ENCODE measurements around the gene FAM81A. TPM values are rescaled to one million over a fixed set of nuclear protein-coding genes. Genes with fewer than 3 reads are reported as not detected.

The FAM81A gene
- total RNA-seq, 4 donors from 2014 or later, result 0.27 to 14.3 (median 2.4) TPM

- Histone ChIP-seq H3K36me3 (no peaks in the 10 kb centered on the region), H3K4me1 (peaks cover 0 to 20% of the 10 kb centered on the region in 2 donors), H3K27ac (peak overlapping the region in 1 of 3 donors; percentile 47), H3K27me3 (no peaks in the 10 kb centered on the region), H3K4me3 (replicated peaks in 1 of 3) (no peak overlapping the region), H3K9me3 (no peaks in the 10 kb centered on the region)
- no peak for TF ChIP-seq CTCF (IDR thresholded peaks at IDR 0.05)
- no peak for TF ChIP-seq POLR2A (IDR thresholded peaks at IDR 0.05)
- intact Hi-C loops (cut with DNase I), result no loop called here
- DNase-seq, result no peak
- 65 to 72% methylated on average over 2 of the region's 2 CpGs for whole genome bisulfite sequencing, 2 donors
These were observed 24.4 kb upstream of the FAM81A start for GRCh38 chr15:59413577-59413976.

- Histone ChIP-seq H3K27me3 (no peaks in the 10 kb centered on the region), H3K36me3 (no peaks in the 10 kb centered on the region), H3K9me3 (no peaks in the 10 kb centered on the region), H3K4me3 (replicated peaks in 1 of 3) (no peak overlapping the region), H3K4me1 (peaks cover 0 to 11% of the 10 kb centered on the region in 2 donors), H3K27ac (no peak overlapping the region)
- intact Hi-C loops (cut with DNase I), result no loop called here
- no peak for DNase-seq
- 41 to 43% methylated on average over 4 of the region's 4 CpGs for WGBS, 2 donors
- TF ChIP-seq POLR2A (IDR thresholded peaks at IDR 0.05), result no peak
- TF ChIP-seq CTCF (IDR thresholded peaks at IDR 0.05), result no peak
These were observed 21.2 kb upstream of the FAM81A start for GRCh38 chr15:59416816-59417215.

- H3K27me3 ChIP-seq, result no peaks in the 10 kb centered on the region
- DNase-seq, result no peak
- H3K9me3 ChIP-seq, result no peaks in the 10 kb centered on the region
- no peak overlapping the region for H3K4me3 ChIP-seq (replicated peaks in 1 of 3)
- 83 to 95% methylated on average over 1 of the region's 1 CpG for WGBS, 2 donors
- H3K36me3 ChIP-seq, result no peaks in the 10 kb centered on the region
- no peak overlapping the region for H3K27ac ChIP-seq
- intact Hi-C loops (cut with DNase I), result no loop called here
- TF ChIP-seq CTCF (IDR thresholded peaks at IDR 0.05), result no peak
- TF ChIP-seq POLR2A (IDR thresholded peaks at IDR 0.05), result no peak
- no peaks in the 10 kb centered on the region for H3K4me1 ChIP-seq
These were observed 18.8 kb upstream of the FAM81A start for GRCh38 chr15:59419170-59419569.

- H3K36me3 ChIP-seq, result no peaks in the 10 kb centered on the region
- WGBS, 2 donors, result 81 to 85% methylated on average over 3 of the region's 3 CpGs
- no peaks in the 10 kb centered on the region for H3K4me1 ChIP-seq
- DNase-seq, result no peak
- no peak for TF ChIP-seq POLR2A (IDR thresholded peaks at IDR 0.05)
- no peak for TF ChIP-seq CTCF (IDR thresholded peaks at IDR 0.05)
- no peaks in the 10 kb centered on the region for H3K9me3 ChIP-seq
- H3K27ac ChIP-seq, result no peak overlapping the region
- H3K27me3 ChIP-seq, result no peaks in the 10 kb centered on the region
- intact Hi-C loops (cut with DNase I), result no loop called here
- H3K4me3 ChIP-seq (replicated peaks in 1 of 3), result no peak overlapping the region
These were observed 17.9 kb upstream of the FAM81A start for GRCh38 chr15:59420108-59420507.

GRCh38 chr15:59420986-59421618 is 16.9 kb upstream of the FAM81A start:
- intact Hi-C loops (cut with DNase I), result no loop called here
- Histone ChIP-seq H3K9me3 (no peaks in the 10 kb centered on the region), H3K4me3 (replicated peaks in 1 of 3) (no peak overlapping the region), H3K4me1 (no peaks in the 10 kb centered on the region), H3K27ac (no peak overlapping the region), H3K27me3 (no peaks in the 10 kb centered on the region), H3K36me3 (no peaks in the 10 kb centered on the region)
- WGBS, 2 donors, result 36 to 41% methylated on average over 9 to 12 of the region's 16 CpGs
- TF ChIP-seq CTCF (IDR thresholded peaks at IDR 0.05), result no peak
- TF ChIP-seq POLR2A (IDR thresholded peaks at IDR 0.05), result no peak
- DNase-seq, result no peak

Data from thyroid gland (tissue), 4 donors.